Colonic mucosa (tissue), 4 donors: ENCODE measurements around the gene ZDHHC17. TPM values are rescaled to one million over a fixed set of nuclear protein-coding genes. Genes with fewer than 3 reads are reported as not detected.

Experiments
- DNase-seq: peaks from one replicate; pipeline ENCODE4 v3.0.0-alpha.2; 2020
- H3K27ac ChIP-seq: fragments of 200-600 bp; one replicate; pipeline ENCODE4 v1.8.0; 2021
- H3K27me3 ChIP-seq: fragments of 200-600 bp; one replicate; pipeline ENCODE4 v1.8.0; 2021
- H3K36me3 ChIP-seq: fragments of 200-600 bp; one replicate; pipeline ENCODE4 v1.8.0; 2021
- H3K4me1 ChIP-seq: fragments of 200-600 bp; one replicate; pipeline ENCODE4 v1.8.0; 2021; ENCODE audit warnings: mild to moderate bottlenecking
- H3K4me3 ChIP-seq: fragments of 200-600 bp; one replicate; pipeline ENCODE4 v1.8.0; 2021
- H3K9ac ChIP-seq, 2 donors: one replicate each; pipeline ENCODE4 v1.7.0; 2013; ENCODE audit warnings: control low read depth in 2 of 2, low read depth in 2 of 2, low read length in 2 of 2
- H3K9me3 ChIP-seq: fragments of 200-600 bp; one replicate; pipeline ENCODE4 v1.8.0; 2021
- intact Hi-C: fragments of 100-400 bp; cut with DNase I; formaldehyde crosslinking; loops from one replicate; pipeline ENCODE4 v1.14.1; 2022
- total RNA-seq, 2 donors: library from RNA; stranded (reverse); fragmentation: NEBNext Ultra II Directional in 1 of 2; extraction: Animal tissue kit (Norgen Biotek cat#: 25700) in 1 of 2; gene quantifications; one replicate each; pipeline ENCODE4 v1.2.1, GENCODE V29; 2021
- TF ChIP-seq, protein P1 (sequence below): fragments of 200-600 bp; IDR thresholded peaks from one replicate; pipeline ENCODE4 v1.8.0; 2022; ENCODE audit warnings: antibody characterized with exemption, mild to moderate bottlenecking
- donor health status: healthy.
- donor health status: DM: no; HTN: no; CAD: no.
- donor health status: DM: no; HTN: no; CAD: no.

Gene ZDHHC17
- total RNA-seq, 2 donors from 2014 or later, result 15.7 to 16.6 TPM

DNA sequence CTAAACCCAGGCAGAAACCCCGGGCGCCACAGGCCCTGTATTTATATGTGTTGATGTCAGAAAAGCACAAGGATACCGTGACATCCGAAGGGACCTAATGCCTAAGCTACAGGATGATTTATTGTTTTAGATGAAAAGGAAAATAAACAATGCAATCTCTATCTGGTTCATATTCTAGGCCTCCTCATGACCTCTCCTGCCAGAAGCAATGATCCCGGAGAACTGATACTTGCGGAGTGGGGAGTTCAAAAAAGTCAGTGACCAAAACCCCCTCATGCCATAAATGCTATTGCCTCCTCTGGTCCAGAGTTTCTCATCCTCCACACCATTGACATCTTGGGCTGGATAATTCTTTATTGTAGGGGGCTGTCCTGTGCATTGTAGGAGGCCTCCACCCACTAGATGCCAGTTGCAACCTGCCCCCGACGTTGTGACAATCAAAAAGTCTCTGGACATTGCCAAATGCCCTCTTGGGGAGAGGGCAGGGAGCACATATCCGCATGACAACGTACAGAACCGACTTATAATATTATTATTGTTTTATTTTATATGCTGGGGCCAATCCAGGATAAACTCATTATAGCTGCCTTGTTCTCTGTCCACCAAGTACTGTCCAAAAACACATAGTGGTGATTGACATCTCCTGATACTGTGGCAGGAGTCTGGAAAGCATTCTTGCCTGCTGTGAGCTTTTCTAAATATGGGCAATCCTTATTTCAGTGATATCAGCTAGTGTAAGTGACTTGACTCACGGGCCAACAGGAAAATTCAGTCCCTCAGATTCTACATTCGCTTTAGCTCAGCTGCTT lies 116.0 kb downstream of the ZDHHC17 start:
- TF ChIP-seq, protein P1, sequence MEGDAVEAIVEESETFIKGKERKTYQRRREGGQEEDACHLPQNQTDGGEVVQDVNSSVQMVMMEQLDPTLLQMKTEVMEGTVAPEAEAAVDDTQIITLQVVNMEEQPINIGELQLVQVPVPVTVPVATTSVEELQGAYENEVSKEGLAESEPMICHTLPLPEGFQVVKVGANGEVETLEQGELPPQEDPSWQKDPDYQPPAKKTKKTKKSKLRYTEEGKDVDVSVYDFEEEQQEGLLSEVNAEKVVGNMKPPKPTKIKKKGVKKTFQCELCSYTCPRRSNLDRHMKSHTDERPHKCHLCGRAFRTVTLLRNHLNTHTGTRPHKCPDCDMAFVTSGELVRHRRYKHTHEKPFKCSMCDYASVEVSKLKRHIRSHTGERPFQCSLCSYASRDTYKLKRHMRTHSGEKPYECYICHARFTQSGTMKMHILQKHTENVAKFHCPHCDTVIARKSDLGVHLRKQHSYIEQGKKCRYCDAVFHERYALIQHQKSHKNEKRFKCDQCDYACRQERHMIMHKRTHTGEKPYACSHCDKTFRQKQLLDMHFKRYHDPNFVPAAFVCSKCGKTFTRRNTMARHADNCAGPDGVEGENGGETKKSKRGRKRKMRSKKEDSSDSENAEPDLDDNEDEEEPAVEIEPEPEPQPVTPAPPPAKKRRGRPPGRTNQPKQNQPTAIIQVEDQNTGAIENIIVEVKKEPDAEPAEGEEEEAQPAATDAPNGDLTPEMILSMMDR, result no peak
- peak overlapping the region; percentile 66 for H3K4me3 ChIP-seq
- intact Hi-C loops, result no loop called here

DNA sequence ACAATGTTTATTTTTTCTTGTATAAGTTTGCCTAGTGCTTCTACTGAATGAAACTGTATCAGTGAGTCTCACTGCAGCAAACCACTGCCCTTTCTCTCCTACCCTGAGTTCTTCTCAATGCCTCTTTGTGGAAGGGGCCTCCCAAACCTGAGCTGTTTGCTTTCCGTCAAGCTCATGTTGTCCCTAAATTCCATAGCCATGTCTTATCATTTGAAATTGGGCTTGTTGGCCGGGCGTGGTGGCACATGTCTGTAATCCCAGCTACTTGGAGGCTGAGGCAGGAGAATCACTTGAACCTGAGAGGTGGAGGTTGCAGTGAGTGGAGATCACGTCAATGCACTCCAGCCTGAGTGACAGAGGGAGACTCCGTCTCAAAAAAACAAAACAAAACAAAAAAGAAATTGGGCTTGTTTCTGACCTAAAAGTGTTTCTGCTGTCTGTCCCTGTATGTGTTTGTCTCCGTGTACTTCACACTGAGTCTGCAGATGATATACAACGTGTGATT lies 116.7 kb downstream of the ZDHHC17 start:
- DNase-seq, result no peak
- intact Hi-C loops, result no loop called here
- TF ChIP-seq, protein P1, result no peak
- Histone ChIP-seq H3K9me3 (no peaks in the 10 kb centered on the region), H3K27ac (peak overlapping the region; percentile 48), H3K4me3 (no peak overlapping the region), H3K4me1 (peaks cover 6% of the 10 kb centered on the region), H3K9ac (no peak overlapping the region), H3K27me3 (peaks cover 8% of the 10 kb centered on the region), H3K36me3 (no peaks in the 10 kb centered on the region)

More for the DNA sequence above, 116.0 kb downstream of the ZDHHC17 start:
- Histone ChIP-seq H3K9me3 (no peaks in the 10 kb centered on the region), H3K4me1 (peaks cover 6% of the 10 kb centered on the region), H3K27me3 (peaks cover 8% of the 10 kb centered on the region), H3K27ac (peak overlapping the region; percentile 48), H3K36me3 (no peaks in the 10 kb centered on the region), H3K9ac (no peak overlapping the region)
- DNase-seq, result no peak

DNA sequence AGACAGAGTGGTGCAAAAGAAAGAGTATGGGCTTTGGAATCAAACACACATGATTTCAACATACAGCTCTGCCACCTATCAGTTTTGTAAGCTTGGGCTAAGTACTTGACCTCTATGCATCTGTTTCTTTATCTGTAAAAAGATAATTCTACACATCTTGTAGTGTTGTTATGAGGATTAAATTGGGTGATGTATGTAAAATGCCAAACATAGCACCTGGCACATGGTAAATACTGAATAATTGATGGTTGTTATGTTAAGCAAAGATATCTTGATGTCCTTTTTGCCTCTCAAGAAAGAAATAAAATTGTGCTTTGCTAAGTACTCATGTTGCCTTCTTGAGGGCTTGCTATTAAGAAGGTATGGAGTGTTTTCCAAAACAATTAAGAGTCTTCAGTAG lies 117.2 kb downstream of the ZDHHC17 start:
- no peak for DNase-seq
- H3K27ac ChIP-seq, result no peak overlapping the region
- TF ChIP-seq, protein P1, result no peak
- H3K9me3 ChIP-seq, result no peaks in the 10 kb centered on the region
- H3K36me3 ChIP-seq, result no peaks in the 10 kb centered on the region
- H3K27me3 ChIP-seq, result peaks cover 8% of the 10 kb centered on the region
- peaks cover 6% of the 10 kb centered on the region for H3K4me1 ChIP-seq
- no peak overlapping the region for H3K9ac ChIP-seq
- intact Hi-C loops, result no loop called here
- no peak overlapping the region for H3K4me3 ChIP-seq

DNA sequence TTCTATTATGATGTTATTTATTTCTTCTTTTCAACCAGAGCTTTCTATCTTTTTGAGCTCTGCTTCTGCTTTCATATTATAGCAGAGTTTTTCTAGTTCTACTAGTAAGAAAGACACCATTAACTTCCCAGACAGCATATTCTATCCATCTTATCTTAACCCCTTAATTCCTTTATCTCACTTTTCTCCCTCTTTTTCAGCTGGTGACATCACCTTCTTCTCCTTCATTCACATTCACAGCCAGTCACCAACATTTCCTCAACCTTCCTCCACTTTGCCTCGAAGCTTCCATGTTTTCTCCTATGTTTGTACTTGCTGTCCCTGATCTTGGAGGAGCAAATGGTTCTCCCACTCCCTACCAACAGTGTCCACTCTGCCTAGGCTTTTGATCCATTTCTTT lies 118.5 kb downstream of the ZDHHC17 start:
- H3K4me1 ChIP-seq, result peaks cover 6% of the 10 kb centered on the region
- TF ChIP-seq, protein P1, result no peak
- DNase-seq, result no peak
- intact Hi-C loops, result no loop called here
- no peak overlapping the region for H3K9ac ChIP-seq
- no peaks in the 10 kb centered on the region for H3K9me3 ChIP-seq
- H3K4me3 ChIP-seq, result no peak overlapping the region
- no peaks in the 10 kb centered on the region for H3K36me3 ChIP-seq
- H3K27me3 ChIP-seq, result peaks cover 8% of the 10 kb centered on the region
- no peak overlapping the region for H3K27ac ChIP-seq

DNA sequence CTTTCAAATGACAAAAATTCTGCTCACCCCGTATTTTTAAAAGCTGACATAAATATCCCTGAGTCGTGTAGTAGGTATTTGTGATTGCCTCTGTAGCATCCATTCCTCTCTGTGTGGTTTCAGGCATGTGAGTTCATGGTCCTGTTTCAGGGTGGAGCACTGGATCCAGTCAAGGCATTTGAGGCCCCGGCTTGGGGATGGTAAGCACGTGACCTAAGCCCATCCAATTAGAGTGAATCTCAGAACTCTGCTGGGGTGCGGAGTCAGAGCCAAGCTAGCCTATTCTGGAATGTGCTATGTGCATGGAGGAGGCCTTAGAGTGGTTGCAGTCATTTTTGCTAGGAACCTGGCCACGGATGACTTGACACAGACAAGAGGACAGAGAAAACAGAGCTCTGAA lies 119.2 kb downstream of the ZDHHC17 start:
- peaks cover 4% of the 10 kb centered on the region for H3K27me3 ChIP-seq
- TF ChIP-seq, protein P1, result no peak
- no peak overlapping the region for H3K9ac ChIP-seq
- intact Hi-C loops, result no loop called here
- no peak for DNase-seq
- H3K27ac ChIP-seq, result no peak overlapping the region
- no peak overlapping the region for H3K4me3 ChIP-seq
- no peaks in the 10 kb centered on the region for H3K36me3 ChIP-seq
- no peaks in the 10 kb centered on the region for H3K9me3 ChIP-seq
- H3K4me1 ChIP-seq, result peaks cover 4% of the 10 kb centered on the region
